GM18511 (cell line): Measurements from ENCODE around the gene MDP1.
"Not testable (repeated sequence)": the region's sequence is repeated elsewhere in the genome, so short reads cannot be mapped to it uniquely, and the experiment has no call there.

Experiments
- ATAC-seq: cut with Tn5 transposase; IDR thresholded peaks from one replicate; pipeline ENCODE4 v1.9.1; 2021; ENCODE audit warnings: mild to moderate bottlenecking, moderate library complexity; ENCODE audit not compliant: unreplicated experiment

The MDP1 gene

DNA sequence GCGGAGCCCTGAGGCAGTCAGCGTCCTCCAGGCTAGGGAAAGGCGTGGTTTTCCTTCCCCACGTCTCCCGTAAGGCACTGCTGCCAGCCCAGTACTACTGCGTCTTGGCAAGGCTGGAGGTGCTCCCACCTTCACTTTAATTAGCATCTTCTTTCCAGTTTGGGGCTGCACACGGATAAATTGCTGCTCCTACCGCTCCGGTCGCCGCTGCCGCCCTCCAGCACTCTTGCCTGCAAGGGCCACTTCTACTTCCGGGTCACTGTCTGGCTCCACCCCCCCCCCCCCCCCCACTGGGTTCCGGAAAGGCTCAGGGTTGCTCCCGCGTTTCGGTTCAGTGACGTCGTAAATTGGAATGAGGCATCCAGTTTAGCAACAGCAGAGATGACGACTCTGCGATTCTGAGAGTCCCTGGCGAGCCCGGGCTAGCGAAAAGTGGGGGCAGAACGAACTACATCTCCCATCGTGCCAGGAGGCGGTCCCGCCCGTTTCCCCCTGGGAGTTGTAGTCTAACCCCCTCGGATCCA, 16.3 kb upstream of the MDP1 start, which contains the start of gene NEDD8:
Gene NEDD8 (minus strand): TSS at position 247 of the 524 bp plus-strand sequence. CDS start 100 bp downstream, at position 147.
- ATAC-seq: peak; percentile 82

DNA sequence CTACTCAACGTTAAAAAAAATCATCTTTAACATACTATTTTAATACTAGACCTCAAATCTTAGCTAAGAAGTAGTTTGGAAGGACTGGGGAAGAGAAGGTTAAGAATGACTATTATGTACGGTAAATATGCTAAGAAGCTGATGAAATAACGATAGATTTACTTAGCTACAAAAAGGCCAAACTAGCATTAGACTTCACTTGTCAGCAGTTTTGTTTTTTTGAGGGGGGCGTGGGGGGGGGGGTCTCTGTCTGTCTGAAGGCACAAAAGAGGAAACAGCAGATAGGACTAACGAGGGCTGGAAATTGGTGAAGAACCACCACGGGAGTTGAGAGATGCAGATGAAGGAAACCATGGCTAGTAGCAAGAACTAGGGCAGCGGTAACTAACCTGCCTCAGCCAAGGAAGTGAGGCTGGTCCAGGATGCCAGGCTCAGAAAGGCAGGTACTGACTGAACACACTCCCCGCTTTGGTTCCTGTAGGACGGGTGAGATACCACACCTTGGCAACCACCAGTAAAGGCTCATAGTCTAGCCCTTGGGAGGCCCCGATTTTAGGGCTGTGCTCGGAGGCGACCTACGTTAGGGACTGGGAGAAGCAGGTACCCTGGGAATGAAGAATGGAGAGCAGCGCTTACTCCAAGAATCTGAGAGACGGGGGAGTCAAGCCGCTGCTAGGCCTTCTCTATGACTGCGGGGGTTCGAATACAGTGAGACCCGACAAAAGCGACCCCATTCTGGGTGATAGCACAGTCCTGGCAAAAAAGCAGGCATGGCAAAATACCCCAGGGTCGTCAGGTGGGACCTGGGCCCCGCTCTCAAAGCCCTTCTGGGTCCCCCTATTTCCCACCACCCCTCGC, 15.6 kb upstream of the MDP1 start:
- peak; percentile 17 for ATAC-seq

DNA sequence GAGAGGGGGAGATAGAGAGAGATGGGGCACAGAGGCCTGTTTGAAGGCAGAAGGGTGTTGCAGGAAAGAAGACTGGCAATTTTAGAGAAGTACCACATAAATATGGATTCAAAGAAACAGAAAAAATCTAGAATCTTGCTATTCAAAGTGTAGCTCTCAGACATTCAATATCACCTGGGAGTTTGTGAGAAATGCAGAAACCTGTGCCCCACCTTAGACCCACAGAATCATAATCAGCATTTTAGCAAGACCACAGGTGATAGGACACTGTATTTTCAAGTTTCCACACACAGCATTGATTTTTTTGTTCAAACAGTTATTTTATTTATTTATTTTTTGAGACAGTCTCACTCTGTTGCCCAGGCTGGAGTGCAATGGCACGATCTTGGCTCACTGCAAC, 13.0 kb upstream of the MDP1 start:
- ATAC-seq: no peak

DNA sequence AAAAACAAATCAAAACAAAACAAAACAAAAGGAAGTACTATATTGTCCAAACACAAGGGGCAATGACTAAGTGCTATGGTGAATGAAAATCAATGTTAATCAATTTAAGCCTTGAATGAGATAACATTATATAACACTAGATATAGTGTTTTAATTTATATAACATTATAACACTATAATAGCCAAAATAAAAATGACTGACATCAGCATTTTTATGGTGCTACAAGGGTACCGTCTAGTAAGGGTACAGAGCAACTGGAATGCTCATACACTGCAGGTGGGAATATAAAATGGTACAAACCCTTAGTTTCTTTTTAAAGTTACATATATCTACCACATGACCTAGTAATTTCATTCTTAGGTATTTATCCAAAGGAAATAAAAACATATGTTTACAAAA, 10.6 kb upstream of the MDP1 start:
- no peak for ATAC-seq

DNA sequence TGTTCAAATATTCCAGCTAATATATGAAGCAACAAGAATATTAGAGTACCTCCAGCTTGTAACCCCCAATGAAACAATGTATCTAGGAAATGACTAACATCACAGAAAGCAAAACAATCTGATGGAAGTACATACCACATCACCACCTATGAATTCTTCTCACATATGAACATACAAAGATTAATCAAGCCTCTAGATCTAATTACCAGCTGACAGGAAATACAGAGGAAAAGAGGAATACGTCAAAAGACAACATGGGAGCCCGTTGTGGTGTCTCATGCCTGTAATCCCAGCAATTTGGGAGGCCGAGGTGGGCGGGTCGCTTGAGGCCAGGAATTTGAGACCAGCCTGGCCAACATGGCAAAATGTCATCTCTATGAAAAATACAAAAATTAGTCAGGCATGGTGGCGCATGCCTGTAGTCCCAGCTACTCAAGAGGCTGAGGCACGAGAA, 8.8 kb upstream of the MDP1 start:
- no peak for ATAC-seq

DNA sequence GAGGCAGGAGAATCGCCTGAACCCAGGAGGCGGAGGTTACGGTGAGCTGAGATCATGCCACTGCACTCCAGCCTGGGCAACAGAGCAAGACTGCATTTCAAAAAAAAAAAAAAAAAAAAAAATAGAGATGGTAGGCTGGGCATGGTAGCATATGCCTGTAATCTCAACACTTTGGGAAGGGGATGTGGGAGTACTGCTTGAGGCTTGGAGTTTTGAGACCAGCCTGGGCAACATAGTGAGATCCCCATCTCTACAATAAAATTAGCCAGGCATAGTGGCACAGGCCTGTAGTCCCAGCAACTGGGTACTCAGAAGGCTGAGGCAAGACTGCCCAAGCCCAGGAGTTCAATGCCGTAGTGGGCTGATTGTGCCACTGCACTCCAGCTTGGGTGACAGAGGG, 7.1 kb upstream of the MDP1 start:
- ATAC-seq: not testable (repeated sequence)

DNA sequence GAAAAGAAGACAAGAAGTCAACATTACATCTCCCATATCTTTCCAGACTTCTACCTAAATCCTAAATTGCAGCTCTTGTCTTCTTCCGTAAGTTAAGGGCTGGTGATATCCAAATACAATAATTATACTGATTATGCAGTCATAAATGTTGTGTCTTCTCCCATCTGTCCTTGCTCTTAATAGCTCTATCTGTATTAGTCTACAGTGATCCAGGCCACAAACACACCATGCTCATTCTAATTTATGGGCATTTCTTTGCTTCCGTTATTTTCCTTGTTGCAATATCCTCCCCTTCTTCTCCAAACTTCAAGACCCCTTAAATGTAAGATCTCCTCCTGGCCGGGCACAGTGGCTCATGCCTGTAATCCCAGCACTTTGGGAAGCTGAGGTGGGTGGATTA, 3.7 kb upstream of the MDP1 start:
- no peak for ATAC-seq

DNA sequence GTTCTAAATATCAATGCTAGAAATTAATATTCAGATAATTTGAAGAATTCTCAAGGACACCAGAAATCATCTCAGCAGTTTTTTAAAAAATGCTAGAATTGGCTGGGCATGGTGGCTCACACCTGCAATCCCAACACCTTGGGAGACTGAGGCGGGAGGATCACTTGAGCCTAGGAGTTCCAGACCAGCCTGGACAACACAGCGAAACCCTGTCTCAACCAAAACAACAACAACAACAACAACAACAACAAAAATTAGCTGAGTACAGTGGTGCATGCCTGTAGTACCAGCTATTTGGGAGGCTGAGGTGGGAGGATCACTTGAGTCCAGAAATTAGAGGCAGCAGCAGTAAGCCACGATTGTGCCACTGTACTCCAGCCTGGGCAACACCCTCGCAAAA, 3.2 kb upstream of the MDP1 start:
- ATAC-seq: no peak

DNA sequence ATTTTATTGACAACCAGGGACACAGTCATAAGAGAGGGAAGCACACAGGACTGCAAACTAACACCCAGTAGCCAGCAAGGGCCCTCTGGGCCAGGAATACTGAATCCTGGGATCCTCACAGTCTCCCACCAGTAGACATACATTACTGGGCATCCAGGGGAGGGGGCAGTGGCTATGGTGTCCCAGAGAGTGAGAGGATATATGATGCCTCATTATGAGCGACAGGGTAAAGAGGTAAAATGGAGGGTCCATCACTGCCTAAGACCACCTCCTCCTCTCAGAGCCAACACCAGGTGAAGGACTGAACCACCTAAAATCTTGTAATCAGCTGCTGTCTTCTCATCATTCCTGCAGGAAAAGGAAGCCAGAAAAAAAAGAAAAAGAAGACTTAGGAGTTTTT, 1.0 kb upstream of the MDP1 start:
- not testable (repeated sequence) for ATAC-seq

DNA sequence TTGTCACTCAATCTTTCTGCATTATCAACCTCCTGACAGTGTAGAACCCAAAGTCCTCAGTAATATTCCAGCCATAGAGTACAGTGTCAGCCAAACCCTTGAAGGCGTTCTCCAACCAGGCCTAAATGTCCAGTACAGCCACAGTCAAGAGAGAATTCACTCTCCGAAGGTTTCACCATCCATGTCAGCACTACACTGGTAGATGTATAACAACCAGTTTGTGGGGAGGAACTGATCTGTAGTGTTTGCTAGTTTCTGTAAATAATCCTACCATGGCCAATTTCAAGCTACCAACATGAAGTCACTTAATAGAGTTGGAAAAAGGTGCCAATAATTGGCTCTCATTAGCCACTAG, 456 bp upstream of the MDP1 start:
- ATAC-seq: no peak

DNA sequence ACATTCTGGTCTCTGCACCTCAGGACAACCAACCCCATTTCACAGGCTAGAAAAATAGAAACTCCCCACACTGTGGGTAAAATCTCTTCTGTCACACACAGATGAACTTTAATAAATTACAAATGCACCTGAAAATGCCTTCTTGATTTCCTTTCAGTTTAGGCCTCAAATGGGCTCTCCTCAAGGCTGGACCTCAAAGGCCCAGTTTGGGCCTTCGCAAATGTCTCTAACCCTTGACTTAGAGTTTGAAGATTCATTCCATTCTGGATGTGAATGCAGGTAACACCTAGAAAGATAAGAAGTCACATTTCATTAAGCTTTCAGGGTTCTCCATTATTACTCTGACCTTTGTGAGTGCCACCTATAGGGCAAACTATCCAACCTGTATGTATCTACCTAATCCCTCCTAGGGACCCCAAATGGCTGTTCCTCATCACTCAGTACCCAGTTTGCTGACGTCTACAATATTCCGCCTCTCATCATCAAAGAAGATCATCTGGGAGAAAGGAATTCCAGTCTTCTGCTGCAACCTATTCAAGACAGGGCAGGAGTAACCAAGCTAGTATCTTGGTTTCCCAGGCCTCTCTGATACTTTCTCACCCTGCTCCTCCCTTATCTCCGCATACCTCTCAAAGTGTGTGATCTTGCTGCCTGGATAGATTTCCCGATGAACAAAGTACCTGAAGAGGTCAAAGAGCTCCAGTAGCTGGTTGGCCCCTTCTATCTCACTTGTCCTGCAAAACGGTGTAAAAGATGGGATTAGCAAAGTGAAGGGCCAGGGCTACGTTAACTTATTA, 1.8 kb downstream of the MDP1 start:
- no peak for ATAC-seq

DNA sequence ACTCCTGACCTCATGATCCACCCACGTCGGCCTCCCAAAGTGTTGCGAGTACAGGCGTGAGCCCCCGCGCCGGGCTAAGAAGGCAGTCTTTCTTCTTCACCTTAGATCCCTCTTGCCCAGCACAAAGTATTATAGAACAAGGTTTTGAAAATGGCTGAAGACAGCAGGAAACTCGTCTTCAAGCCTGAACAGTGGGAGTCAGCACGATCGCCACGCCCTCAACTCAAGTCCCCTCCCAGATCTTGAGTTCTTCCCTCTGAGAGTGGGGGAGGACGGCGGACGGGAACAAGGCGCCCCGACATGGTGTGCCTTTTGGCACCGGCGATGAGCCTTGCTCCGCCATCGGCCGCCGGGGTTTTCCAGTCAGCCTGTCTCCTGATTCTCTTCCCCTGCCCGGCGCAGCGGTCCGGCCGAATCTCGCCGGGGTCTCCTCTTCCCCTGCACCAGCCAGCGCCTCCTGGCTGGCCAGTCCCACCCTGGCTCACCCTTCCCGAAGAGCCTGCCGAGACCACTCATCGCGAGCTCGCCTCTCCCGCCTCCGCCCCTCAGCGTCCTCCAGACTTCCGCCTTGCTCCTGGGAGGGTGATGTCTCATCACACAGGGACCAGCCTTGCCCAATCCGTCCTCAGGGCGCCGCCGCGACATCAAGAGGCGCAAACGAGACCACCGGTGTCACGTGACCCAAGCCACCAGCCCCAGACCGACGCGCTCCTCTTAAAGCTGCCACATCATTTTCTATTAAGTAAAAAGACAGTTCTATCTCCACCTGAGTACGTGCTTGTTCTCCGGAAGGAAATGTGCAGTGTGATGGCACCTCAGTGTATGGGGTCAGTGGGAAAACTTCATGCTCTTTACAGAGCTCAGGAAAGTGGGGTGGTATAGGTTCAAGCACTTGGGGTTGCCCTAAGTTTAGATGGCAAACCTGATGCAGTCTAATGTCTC, 2.7 kb downstream of the MDP1 start, which contains the start of gene CHMP4A:
Gene CHMP4A (minus strand): TSS at position 565 of the 942 bp plus-strand sequence. CDS start 49 bp downstream, at position 516.
- ATAC-seq: peak; percentile 73

DNA sequence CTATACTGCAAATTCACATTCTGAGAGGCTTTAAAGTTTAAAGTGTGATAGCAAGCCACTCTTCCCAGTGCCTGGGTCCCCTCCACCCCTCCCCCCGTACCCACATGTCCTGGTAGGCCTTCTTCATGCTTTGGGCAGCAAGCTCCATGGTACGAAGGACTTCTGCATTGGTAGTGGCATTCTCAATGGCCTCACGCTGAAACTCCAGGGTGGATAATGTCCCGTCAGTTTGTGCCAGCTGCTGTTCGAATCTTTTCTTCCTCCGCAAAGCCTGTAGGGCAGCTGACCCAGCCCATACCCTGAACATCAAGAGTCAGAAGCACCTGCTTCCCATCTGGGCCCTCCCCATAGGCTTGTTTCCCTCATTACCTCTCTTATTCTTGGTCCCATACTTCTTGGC, 4.6 kb downstream of the MDP1 start:
- no peak for ATAC-seq

DNA sequence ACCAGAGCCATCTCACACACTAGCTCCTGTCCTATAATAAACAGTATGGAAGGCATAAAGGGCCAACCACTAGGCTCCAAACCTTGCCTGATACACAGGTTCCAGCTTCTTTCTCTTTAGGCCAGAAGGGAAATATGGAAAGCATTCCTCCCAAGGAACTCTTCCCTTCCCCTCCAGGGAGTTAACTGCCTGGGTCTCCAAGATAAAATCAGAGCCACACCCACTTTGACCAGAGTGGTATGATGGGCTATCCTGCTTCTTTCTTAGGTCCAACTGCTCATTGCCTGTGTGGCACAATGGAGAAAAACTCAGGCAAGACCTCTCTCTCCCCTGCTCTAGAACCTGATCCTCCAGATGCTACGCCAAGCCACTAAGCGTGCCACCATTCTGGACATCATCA, 8.2 kb downstream of the MDP1 start:
- no peak for ATAC-seq

DNA sequence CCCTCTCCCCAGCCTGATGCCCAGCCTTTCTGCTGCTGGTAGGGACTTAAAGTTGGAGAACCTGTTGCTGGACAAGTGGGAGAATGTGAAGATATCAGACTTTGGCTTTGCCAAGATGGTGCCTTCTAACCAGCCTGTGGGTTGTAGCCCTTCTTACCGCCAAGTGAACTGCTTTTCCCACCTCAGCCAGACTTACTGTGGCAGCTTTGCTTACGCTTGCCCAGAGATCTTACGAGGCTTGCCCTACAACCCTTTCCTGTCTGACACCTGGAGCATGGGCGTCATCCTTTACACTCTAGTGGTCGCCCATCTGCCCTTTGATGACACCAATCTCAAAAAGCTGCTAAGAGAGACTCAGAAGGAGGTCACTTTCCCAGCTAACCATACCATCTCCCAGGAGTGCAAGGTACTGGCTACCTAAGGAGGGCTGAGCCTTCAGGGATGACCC, 8.7 kb downstream of the MDP1 start:
- no peak for ATAC-seq

DNA sequence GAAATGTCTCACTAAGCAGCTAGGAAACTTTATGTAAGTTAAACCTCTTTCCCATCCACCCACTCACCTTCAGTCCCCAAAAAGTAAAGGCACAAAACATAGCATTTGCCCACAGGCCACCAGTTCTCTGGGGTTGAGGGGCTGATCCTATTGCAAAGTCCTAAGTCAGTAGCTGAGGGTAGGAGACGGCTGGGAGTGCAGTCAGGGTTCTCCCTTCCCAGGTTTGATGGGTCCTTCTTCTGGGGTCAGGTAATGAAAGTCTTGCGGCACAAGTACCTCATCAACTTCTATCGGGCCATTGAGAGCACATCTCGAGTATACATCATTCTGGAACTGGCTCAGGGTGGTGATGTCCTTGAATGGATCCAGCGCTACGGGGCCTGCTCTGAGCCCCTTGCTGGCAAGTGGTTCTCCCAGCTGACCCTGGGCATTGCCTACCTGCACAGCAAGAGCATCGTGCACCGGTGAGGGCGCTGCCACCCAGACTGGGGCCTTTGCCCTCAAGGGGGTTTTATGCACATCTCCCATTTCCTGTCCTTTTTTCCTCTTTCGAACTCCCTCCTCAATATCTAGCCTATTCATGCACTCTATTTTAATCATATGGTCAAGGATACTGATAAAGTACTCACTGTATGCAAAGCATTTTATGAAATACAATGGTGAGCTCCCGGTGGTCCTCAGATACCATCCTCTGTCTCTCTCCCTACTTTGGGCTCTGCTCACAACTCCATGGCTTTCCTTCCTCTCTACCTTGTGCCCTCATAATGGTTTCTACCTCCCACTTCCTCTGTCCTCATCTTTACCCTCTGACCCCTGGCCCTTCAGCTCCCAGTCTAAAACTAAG, 9.4 kb downstream of the MDP1 start:
- ATAC-seq: no peak

DNA sequence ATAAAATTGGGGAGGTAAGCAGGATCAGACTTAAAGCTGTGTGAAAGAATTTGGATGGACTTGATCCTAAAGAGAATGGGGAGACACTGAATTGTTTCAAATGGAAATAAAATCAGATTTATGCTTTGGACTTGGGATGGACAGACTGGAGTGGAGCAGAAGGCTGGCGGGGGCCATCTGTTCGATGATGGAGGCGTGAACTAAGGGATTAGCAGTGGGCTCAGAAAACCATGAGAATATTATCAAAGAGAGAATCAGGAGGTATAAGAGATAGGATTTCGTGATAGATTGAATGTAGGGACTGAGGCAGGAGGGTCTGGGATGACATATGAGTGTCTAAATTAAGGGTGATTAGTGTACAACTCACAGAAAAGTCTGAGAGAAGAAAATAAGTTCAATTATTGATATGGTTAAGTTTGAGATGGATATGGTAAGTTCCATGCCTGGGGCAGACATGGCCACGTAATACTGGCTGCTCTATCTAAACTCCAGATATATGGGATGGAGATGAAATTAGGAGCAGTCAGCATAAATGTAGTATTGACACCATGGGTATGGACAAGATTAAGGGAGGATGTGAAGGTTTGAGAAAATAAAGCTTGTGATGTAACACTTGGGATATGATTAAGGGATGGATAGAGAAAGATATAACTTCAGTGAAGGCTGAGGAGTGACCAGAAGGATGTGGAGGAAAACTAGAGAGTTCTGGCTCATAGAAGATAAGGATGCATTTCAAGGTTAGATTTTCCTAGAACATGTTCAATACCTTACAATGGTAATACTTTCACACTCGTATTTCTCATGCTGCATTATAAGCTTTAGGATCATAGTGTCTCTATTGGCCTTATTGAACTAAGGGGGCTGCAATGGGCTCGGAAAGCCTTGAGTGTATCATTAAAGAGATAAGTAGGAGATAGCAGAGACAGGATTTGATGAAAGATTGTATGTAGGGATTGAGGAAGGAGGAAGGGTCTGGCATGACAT, 11.4 kb downstream of the MDP1 start:
- no peak for ATAC-seq

DNA sequence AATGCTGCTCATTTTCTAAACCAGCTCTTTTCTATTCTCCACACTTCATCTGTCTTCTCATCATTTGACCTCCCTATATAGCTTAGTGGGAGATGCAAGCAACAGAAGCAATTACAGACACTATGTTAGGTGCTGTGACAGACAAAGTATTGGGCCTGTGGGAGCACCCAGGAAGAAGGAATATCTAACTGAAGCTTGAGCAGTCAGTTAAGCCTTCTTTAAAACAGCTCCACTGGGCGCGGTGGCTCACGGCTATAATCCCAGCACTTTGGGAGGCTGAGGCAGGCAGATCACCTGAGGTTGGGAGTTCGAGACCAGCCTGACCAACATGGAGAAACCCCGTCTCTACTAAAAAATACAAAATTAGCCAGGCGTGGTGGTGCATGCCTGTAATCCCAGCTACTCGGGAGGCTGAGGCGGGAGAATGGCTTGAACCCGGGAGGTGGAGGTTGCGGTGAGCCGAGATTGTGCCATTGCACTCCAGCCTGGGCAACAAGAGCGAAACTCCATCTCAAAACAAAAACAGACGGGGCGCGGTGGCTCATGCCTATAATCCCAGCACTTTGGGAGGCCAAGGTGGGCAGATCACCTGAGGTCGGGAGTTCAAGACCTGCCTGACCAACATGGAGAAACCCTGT, 12.5 kb downstream of the MDP1 start:
- not testable (repeated sequence) for ATAC-seq
